HL-60 (cell line): ENCODE measurements around the gene MED7.

ENCODE experiments used
- DNase-seq, 2 experiments: peaks; one replicate each; pipeline ENCODE4 v3.0.0-alpha.2; 2010 to 2020; ENCODE audit warnings: low read depth in 1 of 2, low spot score in 1 of 2
- H3K27ac ChIP-seq: fragments of 250-450 bp; sonication (Bioruptor Pico); replicated peaks from 2 replicates; pipeline ENCODE4 v1.5.1; 2020; ENCODE audit warnings: mild to moderate bottlenecking, moderate library complexity
- H3K27me3 ChIP-seq: fragments of 250-450 bp; sonication (Bioruptor Pico); 2 replicates; pipeline ENCODE4 v1.5.1; 2021; ENCODE audit warnings: mild to moderate bottlenecking, moderate library complexity; ENCODE audit not compliant: insufficient read depth, poor library complexity, severe bottlenecking
- H3K4me3 ChIP-seq: replicated peaks from 2 replicates; pipeline ENCODE4 v1.5.1; 2011; ENCODE audit warnings: mild to moderate bottlenecking, control low read depth, low read length; ENCODE audit not compliant: insufficient read depth
- GABPA ChIP-seq: IDR thresholded peaks from 2 replicates; pipeline ENCODE4 v1.6.1; 2012; ENCODE audit warnings: low read depth
- POLR2AphosphoS5 ChIP-seq: IDR thresholded peaks from 2 replicates; pipeline ENCODE4 v1.6.1; 2012; ENCODE audit warnings: low read depth
- SPI1 ChIP-seq: IDR thresholded peaks from 2 replicates; pipeline ENCODE4 v1.6.1; 2012; ENCODE audit warnings: low read depth, mild to moderate bottlenecking, borderline replicate concordance
- TF ChIP-seq, protein P1 (sequence below): IDR thresholded peaks from 2 replicates; pipeline ENCODE4 v1.6.1; 2012; ENCODE audit warnings: low read depth; ENCODE audit not compliant: insufficient replicate concordance
- TF ChIP-seq, protein P2 (sequence below): IDR thresholded peaks from one replicate; pipeline ENCODE4 v1.5.1; 2011; ENCODE audit warnings: low read length, control low read depth, inconsistent platforms; ENCODE audit not compliant: insufficient read depth

The MED7 gene

DNA sequence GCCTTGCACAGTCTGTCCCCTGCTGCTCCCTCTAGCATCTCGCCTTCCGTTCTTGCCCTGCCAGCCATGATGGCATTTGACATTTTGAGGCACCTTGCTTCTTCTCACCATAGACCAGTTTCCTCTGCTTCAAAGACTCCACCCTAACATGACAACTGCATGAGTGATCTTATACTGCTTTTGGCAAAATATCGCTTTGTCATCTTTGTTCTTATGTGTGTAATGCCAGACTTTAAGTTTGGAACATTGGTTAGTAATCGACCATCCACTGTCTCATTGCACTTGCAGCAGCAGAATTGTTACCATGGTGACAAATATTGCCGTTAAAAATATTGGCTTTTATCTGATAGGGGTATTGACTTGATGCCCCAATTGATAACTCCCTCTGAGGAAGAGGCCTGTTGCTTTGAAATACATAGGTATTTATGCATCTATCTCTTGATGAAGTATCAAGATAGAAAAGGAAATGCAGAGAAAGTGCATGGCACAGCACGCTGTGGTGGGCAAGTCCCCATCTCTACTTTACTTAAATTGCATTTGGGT, 16.6 kb upstream of the MED7 start:
- Histone ChIP-seq H3K27ac (no peak overlapping the region), H3K4me3 (no peak overlapping the region), H3K27me3 (peaks cover 3% of the 10 kb centered on the region)
- TF ChIP-seq POLR2AphosphoS5 (no peak), SPI1 (no peak), GABPA (no peak)
- TF ChIP-seq, protein P1, sequence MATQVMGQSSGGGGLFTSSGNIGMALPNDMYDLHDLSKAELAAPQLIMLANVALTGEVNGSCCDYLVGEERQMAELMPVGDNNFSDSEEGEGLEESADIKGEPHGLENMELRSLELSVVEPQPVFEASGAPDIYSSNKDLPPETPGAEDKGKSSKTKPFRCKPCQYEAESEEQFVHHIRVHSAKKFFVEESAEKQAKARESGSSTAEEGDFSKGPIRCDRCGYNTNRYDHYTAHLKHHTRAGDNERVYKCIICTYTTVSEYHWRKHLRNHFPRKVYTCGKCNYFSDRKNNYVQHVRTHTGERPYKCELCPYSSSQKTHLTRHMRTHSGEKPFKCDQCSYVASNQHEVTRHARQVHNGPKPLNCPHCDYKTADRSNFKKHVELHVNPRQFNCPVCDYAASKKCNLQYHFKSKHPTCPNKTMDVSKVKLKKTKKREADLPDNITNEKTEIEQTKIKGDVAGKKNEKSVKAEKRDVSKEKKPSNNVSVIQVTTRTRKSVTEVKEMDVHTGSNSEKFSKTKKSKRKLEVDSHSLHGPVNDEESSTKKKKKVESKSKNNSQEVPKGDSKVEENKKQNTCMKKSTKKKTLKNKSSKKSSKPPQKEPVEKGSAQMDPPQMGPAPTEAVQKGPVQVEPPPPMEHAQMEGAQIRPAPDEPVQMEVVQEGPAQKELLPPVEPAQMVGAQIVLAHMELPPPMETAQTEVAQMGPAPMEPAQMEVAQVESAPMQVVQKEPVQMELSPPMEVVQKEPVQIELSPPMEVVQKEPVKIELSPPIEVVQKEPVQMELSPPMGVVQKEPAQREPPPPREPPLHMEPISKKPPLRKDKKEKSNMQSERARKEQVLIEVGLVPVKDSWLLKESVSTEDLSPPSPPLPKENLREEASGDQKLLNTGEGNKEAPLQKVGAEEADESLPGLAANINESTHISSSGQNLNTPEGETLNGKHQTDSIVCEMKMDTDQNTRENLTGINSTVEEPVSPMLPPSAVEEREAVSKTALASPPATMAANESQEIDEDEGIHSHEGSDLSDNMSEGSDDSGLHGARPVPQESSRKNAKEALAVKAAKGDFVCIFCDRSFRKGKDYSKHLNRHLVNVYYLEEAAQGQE: no peak
- DNase-seq: no peak

DNA sequence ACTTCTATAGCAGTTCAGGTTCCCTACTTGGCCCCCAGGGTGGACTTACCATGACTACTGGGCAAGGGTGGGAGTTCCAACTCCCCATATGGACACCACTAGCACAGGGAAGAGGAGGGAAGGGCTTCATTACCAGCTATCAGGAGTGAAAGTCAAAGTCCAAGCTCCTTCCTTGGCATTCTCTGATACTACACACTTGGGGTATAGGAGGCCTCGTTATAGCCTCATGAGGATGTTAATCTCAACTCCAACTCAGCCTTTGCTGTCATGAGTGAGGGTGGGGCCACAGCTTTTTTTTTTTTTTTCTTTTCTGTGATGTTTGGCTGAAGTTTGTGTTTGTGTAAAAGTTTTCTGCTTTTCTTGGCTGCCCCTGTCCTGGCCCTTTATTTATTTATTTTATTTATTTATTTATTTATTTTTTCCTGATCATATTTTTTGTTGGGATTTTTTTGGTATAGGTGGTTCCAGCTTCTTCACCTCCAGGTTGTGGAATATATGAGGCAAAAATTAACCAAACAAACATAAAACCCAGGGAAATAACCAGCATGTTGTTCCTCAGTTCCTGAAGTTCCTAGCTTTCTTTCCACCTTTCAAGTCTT, 14.7 kb upstream of the MED7 start:
- Histone ChIP-seq H3K4me3 (no peak overlapping the region), H3K27me3 (peaks cover 3% of the 10 kb centered on the region), H3K27ac (no peak overlapping the region)
- TF ChIP-seq SPI1 (no peak), GABPA (no peak), POLR2AphosphoS5 (no peak)
- TF ChIP-seq, protein P1: no peak
- TF ChIP-seq, protein P2, sequence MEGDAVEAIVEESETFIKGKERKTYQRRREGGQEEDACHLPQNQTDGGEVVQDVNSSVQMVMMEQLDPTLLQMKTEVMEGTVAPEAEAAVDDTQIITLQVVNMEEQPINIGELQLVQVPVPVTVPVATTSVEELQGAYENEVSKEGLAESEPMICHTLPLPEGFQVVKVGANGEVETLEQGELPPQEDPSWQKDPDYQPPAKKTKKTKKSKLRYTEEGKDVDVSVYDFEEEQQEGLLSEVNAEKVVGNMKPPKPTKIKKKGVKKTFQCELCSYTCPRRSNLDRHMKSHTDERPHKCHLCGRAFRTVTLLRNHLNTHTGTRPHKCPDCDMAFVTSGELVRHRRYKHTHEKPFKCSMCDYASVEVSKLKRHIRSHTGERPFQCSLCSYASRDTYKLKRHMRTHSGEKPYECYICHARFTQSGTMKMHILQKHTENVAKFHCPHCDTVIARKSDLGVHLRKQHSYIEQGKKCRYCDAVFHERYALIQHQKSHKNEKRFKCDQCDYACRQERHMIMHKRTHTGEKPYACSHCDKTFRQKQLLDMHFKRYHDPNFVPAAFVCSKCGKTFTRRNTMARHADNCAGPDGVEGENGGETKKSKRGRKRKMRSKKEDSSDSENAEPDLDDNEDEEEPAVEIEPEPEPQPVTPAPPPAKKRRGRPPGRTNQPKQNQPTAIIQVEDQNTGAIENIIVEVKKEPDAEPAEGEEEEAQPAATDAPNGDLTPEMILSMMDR: no peak
- no peak for DNase-seq

DNA sequence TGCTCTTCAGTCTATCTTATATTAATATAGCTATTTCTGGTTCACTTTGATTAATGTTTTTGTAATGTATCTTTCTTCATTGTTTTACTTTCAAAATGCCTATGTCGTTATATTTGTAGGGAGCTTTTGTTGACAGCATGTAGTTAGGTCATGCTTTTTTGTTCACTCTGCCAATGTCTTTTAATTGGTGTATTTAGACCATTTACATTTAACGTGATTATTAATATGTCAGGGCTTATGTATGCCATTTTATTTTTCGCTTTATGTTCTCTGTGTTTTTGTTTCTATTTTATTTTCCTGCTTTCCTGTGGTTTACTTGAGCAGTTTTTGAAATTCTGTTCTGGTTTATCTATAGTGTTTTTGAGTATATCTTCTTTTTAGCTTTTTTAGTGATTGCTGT, 12.6 kb upstream of the MED7 start:
- DNase-seq: no peak
- H3K27me3 ChIP-seq: peaks cover 3% of the 10 kb centered on the region
- TF ChIP-seq SPI1: no peak
- TF ChIP-seq, protein P1: no peak
- TF ChIP-seq, protein P2: no peak
- no peak for TF ChIP-seq POLR2AphosphoS5
- TF ChIP-seq GABPA: no peak
- H3K4me3 ChIP-seq: no peak overlapping the region
- no peak overlapping the region for H3K27ac ChIP-seq
